HUES6 (cell line): Measurements from ENCODE around the gene HAPSTR1.

Experiments used
- H3K27ac ChIP-seq: 2 replicates; pipeline ENCODE4 v1.7.0; 2013; ENCODE audit warnings: low read depth, mild to moderate bottlenecking, low read length, inconsistent platforms
- H3K27me3 ChIP-seq: 2 replicates; pipeline ENCODE4 v1.6.1; 2013; ENCODE audit warnings: low read length; ENCODE audit not compliant: control insufficient read depth, insufficient read depth
- H3K36me3 ChIP-seq: 2 replicates; pipeline ENCODE4 v1.6.1; 2013; ENCODE audit warnings: low read length; ENCODE audit not compliant: control insufficient read depth, insufficient read depth
- H3K4me1 ChIP-seq: 2 replicates; pipeline ENCODE4 v1.6.1; 2013; ENCODE audit warnings: low read length; ENCODE audit not compliant: control insufficient read depth, insufficient read depth
- H3K4me3 ChIP-seq: 2 replicates; pipeline ENCODE4 v1.5.1; 2013; ENCODE audit warnings: low read depth, low read length
- H3K9ac ChIP-seq: one replicate; pipeline ENCODE4 v1.6.1; 2013; ENCODE audit warnings: mild to moderate bottlenecking, low read length
- H3K9me3 ChIP-seq: 2 replicates; pipeline ENCODE4 v1.6.1; 2013; ENCODE audit warnings: low read depth, low read length; ENCODE audit not compliant: control insufficient read depth, insufficient read depth

The HAPSTR1 gene

DNA sequence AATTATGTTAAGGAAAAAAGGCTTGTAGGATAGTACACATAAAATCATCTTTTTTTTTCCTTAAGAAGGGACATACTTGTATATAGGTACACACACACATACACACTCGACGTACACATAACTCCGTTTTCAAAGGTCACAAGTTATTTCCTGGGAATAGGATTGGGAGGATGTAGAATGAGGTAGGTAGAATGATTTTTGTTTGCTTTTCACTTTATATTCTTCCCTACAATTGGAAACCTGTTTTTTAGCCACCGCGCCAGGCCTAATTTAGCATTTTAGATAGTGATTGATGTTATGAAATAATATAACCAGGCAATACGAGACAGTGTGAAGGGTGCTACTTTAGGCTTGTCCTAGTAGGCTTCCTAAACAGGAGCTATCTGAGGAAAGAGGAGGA, 1.8 kb upstream of the HAPSTR1 start:
- peak overlapping the region; percentile 87; the same call in 1 of the 2 replicates for H3K27ac ChIP-seq
- H3K27me3 ChIP-seq, result no peaks in the 10 kb centered on the region
- peak overlapping the region; percentile 74 for H3K4me3 ChIP-seq
- H3K4me1 ChIP-seq, result peaks cover 16% of the 10 kb centered on the region
- peak overlapping the region; percentile 84 for H3K9ac ChIP-seq
- peaks cover 19% of the 10 kb centered on the region for H3K36me3 ChIP-seq
- no peaks in the 10 kb centered on the region for H3K9me3 ChIP-seq

DNA sequence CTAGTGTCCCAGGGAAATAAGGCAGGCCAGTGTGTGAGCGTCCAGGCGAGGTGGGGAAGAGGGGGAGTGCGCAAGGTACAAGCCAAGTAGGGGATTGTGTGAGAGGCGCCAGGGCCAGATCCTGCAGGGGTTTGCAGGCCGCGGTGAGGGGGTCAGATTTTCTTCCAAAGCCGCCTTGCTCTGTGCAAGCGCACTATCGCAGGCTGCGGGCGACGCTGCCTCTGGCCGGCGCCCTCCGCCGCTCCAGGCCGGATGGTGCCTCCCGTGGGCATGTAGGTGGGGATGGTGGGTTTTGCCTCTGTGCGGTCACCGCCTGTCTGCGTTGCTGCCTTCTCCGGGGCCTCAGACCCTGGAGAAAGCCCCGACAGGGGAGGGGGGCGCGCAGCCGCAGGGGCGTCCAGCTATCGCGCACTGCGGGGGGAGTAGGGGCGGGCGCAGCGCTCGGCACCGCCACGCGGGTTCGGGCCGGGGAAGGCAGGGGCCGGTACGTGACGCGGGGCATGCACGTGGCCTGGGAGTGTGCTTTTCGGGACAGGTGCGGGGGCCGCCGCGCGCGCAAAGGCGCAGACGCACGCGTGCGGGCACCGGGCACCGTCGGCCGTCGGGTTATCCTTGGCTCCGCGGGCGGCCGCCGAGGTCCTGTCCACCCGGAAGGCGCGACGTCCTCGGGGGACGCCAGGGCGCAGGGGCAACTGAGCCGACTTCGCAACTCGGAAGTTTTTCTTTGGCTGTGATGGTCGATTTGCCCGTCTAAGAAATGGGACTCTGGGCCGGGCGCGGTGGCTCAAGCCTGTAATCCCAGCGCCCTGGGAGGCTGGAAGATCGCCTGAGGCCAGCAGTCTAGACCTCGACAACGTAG, 1.1 kb upstream of the HAPSTR1 start:
- Histone ChIP-seq H3K9me3 (no peaks in the 10 kb centered on the region), H3K4me3 (peak overlapping the region; percentile 74), H3K27me3 (no peaks in the 10 kb centered on the region), H3K4me1 (peaks cover 23% of the 10 kb centered on the region), H3K27ac (peak overlapping the region; percentile 87), H3K9ac (peak overlapping the region; percentile 84), H3K36me3 (peaks cover 26% of the 10 kb centered on the region)

DNA sequence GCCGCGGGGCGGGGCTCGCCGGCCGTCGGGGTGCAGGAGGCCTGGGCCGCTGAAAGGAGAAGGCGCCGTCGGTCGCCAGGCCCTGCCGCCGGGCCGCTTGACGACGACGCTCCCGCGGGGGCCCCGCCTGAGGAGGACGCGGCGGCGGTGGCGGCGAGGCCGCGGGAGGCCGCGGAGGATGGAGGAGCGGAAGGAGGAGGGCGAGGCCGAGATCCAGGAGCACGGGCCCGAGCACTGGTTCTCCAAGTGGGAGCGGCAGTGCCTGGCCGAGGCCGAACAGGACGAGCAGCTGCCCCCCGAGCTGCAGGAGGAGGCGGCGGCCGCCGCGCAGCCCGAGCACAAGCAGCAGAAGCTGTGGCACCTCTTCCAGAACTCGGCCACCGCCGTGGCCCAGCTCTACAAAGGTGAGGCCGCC, 430 bp downstream of the HAPSTR1 start:
- H3K27me3 ChIP-seq, result no peaks in the 10 kb centered on the region
- H3K9me3 ChIP-seq, result no peaks in the 10 kb centered on the region
- peak overlapping the region; percentile 97 for H3K9ac ChIP-seq
- peak overlapping the region; percentile 92 for H3K4me3 ChIP-seq
- H3K27ac ChIP-seq, result peak overlapping the region; percentile 99
- H3K36me3 ChIP-seq, result peaks cover 39% of the 10 kb centered on the region
- peaks cover 27% of the 10 kb centered on the region for H3K4me1 ChIP-seq

DNA sequence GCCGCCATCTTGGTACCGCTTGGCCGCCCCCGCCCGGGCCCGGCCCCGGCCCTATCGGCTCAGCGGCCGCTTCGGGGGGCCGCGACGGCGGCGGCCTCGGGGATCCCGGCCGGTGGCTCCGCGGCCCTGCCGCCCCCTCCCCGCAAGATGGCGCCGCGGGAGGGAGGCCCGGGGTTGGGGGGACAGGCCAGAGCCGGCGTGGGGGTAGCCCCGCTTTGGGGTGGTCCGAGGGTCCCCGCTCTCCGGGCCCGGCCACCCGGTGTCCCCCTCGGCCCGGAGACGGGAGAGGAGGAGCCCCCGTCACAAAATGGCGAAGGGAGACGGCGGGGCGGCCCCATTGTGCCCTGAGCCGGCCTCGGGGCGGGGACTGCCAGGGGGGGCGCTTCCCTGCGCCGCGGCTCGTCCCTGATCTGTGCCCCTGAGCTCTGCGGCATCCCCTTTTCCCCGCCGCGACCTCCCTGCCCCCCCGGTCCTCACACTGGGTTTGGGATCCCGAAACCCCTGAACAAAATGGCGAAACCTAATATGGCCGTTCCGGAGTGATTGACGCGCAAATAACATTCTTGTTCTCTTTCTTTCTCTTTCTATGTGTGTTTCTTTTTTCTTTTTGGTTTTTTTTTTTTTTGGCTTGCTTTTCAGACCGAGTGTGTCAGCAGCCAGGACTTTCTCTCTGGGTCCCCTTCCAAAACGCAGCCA, 986 bp downstream of the HAPSTR1 start:
- Histone ChIP-seq H3K27me3 (no peaks in the 10 kb centered on the region), H3K9ac (peak overlapping the region; percentile 97), H3K4me1 (peaks cover 30% of the 10 kb centered on the region), H3K9me3 (no peaks in the 10 kb centered on the region), H3K27ac (peak overlapping the region; percentile 99), H3K36me3 (peaks cover 42% of the 10 kb centered on the region), H3K4me3 (peak overlapping the region; percentile 92)

DNA sequence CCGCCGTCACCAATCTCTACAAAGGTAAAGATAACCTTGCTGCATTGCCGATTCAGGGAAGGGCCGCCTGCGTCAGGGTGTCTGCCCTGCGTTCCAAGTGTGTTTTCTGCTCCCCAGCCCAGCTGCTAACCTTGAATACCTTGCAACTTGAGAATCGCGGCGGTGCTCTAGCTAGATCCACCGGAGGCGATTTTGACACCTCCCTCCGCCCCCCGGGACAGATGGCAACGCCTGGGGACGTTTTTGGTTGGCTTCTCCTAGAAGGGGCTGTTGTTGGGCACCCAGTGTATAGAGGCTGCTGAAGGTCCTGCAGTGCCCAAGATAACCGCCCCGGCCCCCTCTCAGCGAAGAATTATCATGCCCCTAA, 1.5 kb downstream of the HAPSTR1 start:
- H3K27me3 ChIP-seq, result no peaks in the 10 kb centered on the region
- peak overlapping the region; percentile 97 for H3K9ac ChIP-seq
- H3K27ac ChIP-seq, result peak overlapping the region; percentile 99
- H3K4me1 ChIP-seq, result peaks cover 33% of the 10 kb centered on the region
- no peaks in the 10 kb centered on the region for H3K9me3 ChIP-seq
- peak overlapping the region; percentile 92 for H3K4me3 ChIP-seq
- peaks cover 47% of the 10 kb centered on the region for H3K36me3 ChIP-seq

DNA sequence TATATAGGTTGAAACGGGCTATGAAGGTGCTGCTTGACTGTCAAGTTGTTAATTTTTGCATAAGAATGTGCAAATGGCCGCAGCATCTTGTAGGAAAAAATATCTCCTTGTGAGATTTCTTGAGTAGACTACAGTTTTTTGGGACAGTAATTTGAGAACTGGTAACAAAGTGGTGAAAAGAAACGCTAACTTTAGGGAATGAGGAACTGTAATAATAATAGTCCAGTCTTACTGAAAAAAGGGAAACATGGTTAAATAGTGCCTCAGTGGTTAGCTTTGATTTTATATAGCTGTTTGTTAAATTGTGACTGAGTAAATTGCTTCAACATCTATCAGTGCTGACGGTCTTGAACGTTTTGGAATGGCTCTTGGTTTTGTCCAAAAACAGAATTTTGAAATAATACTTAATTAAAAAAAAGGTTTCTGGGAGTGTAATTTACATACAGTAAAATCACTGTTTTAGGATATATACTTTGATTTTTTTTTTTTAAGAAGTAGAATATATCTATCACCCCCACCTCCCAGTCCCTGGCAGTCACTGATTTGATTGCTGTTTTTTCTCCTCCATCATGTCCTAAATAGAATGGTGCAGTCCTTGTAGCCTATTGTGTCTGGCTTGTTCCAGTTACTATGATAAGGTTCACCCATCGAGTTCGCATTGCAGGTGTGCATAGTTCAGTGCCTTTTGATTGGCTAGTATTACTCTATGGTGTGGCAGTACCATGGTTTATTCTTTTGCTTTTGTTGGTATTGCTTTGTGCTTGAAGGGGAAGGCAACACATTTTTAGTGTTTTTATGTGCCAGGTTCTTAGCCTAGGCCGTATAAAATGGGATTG, 2.8 kb downstream of the HAPSTR1 start:
- H3K4me3 ChIP-seq, result peak overlapping the region; percentile 92
- H3K27me3 ChIP-seq, result no peaks in the 10 kb centered on the region
- H3K9ac ChIP-seq, result peak overlapping the region; percentile 97
- H3K27ac ChIP-seq, result no peak overlapping the region
- peaks cover 38% of the 10 kb centered on the region for H3K4me1 ChIP-seq
- peaks cover 58% of the 10 kb centered on the region for H3K36me3 ChIP-seq
- no peaks in the 10 kb centered on the region for H3K9me3 ChIP-seq

DNA sequence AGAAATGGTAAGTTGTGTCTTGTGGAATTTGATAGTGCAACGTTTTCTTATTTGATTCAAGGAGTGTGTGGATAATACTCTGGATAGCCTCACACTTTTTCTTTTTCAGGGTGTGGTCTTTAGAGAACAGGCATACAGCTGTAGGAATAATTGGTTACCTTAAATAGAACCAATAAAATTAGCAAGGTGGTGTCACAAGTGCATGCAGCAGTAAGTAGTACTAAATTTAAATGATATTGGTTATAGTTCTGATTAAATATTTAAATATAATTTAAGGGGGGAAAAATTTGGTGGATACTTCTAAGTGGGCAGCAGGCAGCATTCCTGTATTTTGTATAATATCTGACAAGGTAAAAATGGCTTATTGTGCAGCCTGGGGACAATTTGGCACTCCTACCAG, 3.7 kb downstream of the HAPSTR1 start:
- H3K4me3 ChIP-seq, result peak overlapping the region; percentile 92
- H3K4me1 ChIP-seq, result peaks cover 31% of the 10 kb centered on the region
- H3K27ac ChIP-seq, result no peak overlapping the region
- peaks cover 67% of the 10 kb centered on the region for H3K36me3 ChIP-seq
- no peaks in the 10 kb centered on the region for H3K9me3 ChIP-seq
- no peak overlapping the region for H3K9ac ChIP-seq
- H3K27me3 ChIP-seq, result no peaks in the 10 kb centered on the region

DNA sequence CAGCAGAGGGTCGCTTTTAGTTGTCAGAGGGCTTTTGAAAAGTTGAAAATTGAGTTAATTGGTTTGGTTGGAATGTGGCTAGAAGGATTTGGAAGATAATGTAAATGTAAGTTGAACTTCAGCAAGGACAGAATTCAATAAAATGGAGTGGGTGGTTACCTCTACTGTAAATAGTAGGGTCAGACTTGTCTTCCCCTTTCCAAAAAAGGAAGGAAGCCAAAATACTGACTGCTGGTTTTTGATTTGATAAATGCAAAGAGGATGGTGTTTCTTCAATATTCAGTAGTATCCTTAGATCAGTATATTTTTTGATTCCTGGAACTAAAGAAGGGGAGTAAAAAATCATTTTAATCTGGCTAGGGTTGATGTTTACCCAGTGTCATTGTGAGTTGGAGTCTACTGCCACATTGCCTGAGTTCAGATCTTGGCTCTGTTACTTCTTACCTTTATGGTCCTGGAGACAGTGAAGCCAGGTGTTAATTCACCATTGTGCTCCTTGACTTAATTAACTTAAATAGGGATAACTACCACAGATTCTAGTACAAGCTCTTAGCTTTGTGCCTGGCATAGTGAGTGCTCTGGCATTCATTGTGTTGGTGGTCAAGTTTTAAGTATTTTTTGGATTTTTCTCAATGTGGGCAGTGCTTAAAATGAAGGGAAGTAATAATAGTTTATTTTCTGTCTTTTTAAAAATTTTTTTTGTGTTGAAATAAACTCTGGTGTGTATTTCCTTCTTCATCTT, 4.4 kb downstream of the HAPSTR1 start:
- H3K9me3 ChIP-seq, result no peaks in the 10 kb centered on the region
- no peak overlapping the region for H3K9ac ChIP-seq
- peak overlapping the region; percentile 15; the same call in 1 of the 2 replicates for H3K4me3 ChIP-seq
- H3K27me3 ChIP-seq, result no peaks in the 10 kb centered on the region
- H3K36me3 ChIP-seq, result peaks cover 74% of the 10 kb centered on the region
- no peak overlapping the region for H3K27ac ChIP-seq
- peaks cover 31% of the 10 kb centered on the region for H3K4me1 ChIP-seq

DNA sequence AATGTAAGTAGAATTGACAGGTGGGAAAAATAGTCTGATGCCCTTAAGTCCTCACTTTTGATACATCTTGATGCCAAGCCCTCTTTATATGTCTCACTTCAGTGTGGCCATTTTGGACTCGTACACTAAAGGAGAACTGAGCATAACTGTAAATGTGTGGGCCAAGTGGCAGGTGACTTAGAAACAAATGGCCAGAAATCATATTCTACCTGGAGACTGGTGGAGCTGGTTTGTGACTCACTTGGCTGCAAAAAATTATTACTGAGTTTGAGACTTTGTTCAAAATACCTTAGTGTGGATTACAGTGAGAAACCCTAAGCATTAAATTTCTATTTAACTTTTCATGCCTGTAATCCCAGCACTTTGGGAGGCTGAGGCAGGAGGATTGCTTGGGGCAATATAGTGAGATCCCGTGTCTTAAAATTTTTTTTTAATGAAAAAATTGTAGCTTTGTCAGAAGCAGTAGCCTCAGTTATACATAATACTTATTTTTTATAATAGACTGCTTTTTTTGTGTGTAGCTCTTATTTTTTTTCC, 5.0 kb downstream of the HAPSTR1 start:
- Histone ChIP-seq H3K4me1 (peaks cover 31% of the 10 kb centered on the region), H3K27ac (no peak overlapping the region)

More for the DNA sequence above, 5.0 kb downstream of the HAPSTR1 start:
- Histone ChIP-seq H3K9ac (no peak overlapping the region), H3K4me3 (no peak overlapping the region), H3K27me3 (no peaks in the 10 kb centered on the region), H3K9me3 (no peaks in the 10 kb centered on the region), H3K36me3 (peaks cover 80% of the 10 kb centered on the region)
